ENCODE data around the gene KIF16B. TPM values are rescaled to one million over a fixed set of nuclear protein-coding genes. Genes with fewer than 3 reads are reported as not detected.

Gene KIF16B
- total and polyA plus RNA-seq, 2 of the 8 experiments (the other 6 are each of a cell fraction or from before 2014, with no cell fraction given): 3.0 to 9.2 TPM

DNA sequence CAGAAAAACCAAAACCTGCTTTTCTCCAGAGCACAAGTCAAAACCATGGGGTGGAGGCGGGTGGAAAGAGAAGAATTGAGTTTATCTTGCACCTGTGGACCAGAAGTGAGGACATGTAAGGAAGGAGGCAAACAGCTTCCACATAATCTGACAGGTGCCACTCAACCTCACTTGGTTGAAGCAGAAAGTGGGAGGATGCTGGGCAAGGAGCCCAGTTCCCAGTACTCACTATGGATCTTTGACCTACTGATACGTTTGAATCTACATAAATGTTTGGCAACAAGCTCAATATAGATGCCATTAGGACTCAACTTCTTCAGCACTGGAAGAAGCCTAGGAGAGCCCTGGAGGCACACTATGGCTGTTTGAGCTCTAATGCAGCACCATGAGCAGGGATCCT lies 285.5 kb downstream of the KIF16B start (continued):
- no peak for TF ChIP-seq GTF2F1 (IDR thresholded peaks at IDR 0.05; ENCODE audit: borderline replicate concordance, low read depth, low read length)
- no peak for TF ChIP-seq TEAD4 (IDR thresholded peaks at IDR 0.05; ENCODE audit: low read depth, low read length)
- no peak for TF ChIP-seq SIN3A (conservative IDR thresholded peaks at IDR 0.05 in 1 of 2, IDR thresholded peaks at IDR 0.05 in 1 of 2; ENCODE audit: low read depth in 1 of 2, low read length in 2 of 2)
- TF ChIP-seq EGR1 (IDR thresholded peaks at IDR 0.05; ENCODE audit: borderline replicate concordance, low read depth, low read length): no peak
- no peak for TF ChIP-seq JUN (IDR thresholded peaks at IDR 0.05; ENCODE audit: low read depth, low read length)

Data from H1 (cell line).